ENCODE measurements around the gene BLTP3A. TPM values are rescaled to one million over a fixed set of nuclear protein-coding genes. Genes with fewer than 3 reads are reported as not detected.
"Not testable (repeated sequence)": the region's sequence is repeated elsewhere in the genome, so short reads cannot be mapped to it uniquely, and the experiment has no call there.

Gene BLTP3A
- total and polyA plus RNA-seq, 7 donors: 4.2 to 34.7 (median 16.5) TPM

DNA sequence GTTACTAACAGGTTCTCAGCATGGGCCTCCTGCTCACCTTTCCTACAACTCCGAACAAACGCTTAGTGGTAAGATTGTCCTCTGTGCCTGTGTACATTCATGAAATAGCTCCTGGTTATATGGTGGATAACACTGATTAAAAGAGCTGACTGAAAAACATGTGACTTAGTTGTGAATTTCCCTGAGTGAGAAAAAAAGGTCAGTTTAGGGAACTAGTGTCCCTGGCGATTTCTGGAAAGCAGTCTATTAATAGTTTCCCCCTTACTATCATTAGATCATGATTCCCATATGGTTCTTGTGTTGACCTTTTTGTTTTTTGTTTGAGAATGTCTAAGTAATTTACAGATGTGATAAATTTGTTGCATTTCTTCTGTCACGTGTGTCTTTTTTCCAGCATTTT lies 18.9 kb upstream of the BLTP3A start:
- H3K9me3 ChIP-seq: no peaks in the 10 kb centered on the region
- no peaks in the 10 kb centered on the region for H3K27me3 ChIP-seq (ENCODE audit: insufficient read depth in 3 of 3, low read length in 2 of 3)
- ATAC-seq (no peak), DNase-seq (no peak)
- no peak overlapping the region for H3K4me3 ChIP-seq
- peaks cover 4% of the 10 kb centered on the region for H3K4me1 ChIP-seq
- TF ChIP-seq, protein P1, sequence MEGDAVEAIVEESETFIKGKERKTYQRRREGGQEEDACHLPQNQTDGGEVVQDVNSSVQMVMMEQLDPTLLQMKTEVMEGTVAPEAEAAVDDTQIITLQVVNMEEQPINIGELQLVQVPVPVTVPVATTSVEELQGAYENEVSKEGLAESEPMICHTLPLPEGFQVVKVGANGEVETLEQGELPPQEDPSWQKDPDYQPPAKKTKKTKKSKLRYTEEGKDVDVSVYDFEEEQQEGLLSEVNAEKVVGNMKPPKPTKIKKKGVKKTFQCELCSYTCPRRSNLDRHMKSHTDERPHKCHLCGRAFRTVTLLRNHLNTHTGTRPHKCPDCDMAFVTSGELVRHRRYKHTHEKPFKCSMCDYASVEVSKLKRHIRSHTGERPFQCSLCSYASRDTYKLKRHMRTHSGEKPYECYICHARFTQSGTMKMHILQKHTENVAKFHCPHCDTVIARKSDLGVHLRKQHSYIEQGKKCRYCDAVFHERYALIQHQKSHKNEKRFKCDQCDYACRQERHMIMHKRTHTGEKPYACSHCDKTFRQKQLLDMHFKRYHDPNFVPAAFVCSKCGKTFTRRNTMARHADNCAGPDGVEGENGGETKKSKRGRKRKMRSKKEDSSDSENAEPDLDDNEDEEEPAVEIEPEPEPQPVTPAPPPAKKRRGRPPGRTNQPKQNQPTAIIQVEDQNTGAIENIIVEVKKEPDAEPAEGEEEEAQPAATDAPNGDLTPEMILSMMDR (IDR thresholded peaks at IDR 0.05): no peak
- intact Hi-C loops (cut with DNase I): no loop called here
- WGBS, 3 donors: 70 to 82% (median 74%) methylated on average over 4 of the region's 4 CpGs
- H3K36me3 ChIP-seq (ENCODE audit: insufficient read depth in 1 of 2, low read depth in 1 of 2): peaks cover 11 to 88% of the 10 kb centered on the region in 2 donors
- no peak overlapping the region for H3K27ac ChIP-seq

DNA sequence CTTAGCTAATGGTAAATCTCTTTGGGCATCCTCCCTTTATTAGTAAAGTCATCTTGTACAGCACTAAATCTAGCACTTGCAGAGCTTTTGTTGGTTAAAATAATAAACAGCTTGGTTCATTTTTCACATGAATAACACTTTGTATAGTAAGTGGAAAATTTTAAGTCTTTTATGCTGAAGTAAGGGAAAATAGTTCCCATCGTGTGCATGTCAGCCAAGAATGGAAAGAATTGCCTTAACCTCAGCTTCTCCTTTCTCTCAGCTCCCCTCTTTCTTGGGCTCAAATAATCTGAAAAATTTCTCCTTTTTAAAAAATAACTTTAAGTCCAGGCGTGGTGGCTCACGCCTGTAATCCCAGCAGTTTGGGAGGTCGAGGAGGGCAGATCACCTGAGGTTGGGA lies 18.0 kb upstream of the BLTP3A start:
- TF ChIP-seq, protein P1 (IDR thresholded peaks at IDR 0.05): no peak
- no peak for DNase-seq
- ATAC-seq: no peak
- Histone ChIP-seq H3K9me3 (no peaks in the 10 kb centered on the region), H3K4me3 (no peak overlapping the region), H3K36me3 (ENCODE audit: insufficient read depth in 1 of 2, low read depth in 1 of 2) (peaks cover 9 to 78% of the 10 kb centered on the region in 2 donors), H3K27ac (no peak overlapping the region), H3K27me3 (ENCODE audit: insufficient read depth in 3 of 3, low read length in 2 of 3) (no peaks in the 10 kb centered on the region), H3K4me1 (peaks cover 4% of the 10 kb centered on the region)
- WGBS, 3 donors: 87 to 91% (median 91%) methylated on average over 4 of the region's 4 CpGs
- intact Hi-C loops (cut with DNase I): no loop called here

DNA sequence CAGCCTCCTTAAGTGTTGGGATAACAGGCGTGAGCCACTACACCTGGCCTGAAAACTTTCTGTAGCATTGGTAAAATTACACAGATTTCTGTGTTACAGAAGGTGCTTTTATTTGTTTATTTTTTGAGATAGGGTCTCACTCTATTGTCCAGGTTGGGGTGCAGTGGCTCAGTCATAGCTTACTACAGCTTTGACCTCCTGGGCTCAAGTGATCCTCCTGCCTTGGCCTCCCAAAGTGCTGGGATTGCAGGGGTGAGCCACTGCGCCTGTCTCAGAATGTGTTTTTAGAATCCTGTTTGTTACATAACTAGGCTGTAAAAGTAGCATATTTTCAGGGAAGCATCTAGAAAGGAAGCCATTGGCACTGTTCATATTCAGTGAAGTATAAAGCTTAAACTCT lies 16.9 kb upstream of the BLTP3A start:
- Histone ChIP-seq H3K4me3 (no peak overlapping the region), H3K4me1 (peaks cover 4% of the 10 kb centered on the region), H3K27me3 (ENCODE audit: insufficient read depth in 3 of 3, low read length in 2 of 3) (no peaks in the 10 kb centered on the region), H3K36me3 (ENCODE audit: insufficient read depth in 1 of 2, low read depth in 1 of 2) (peaks cover 8 to 68% of the 10 kb centered on the region in 2 donors), H3K27ac (no peak overlapping the region), H3K9me3 (no peaks in the 10 kb centered on the region)
- WGBS, 3 donors: 98 to 99% (median 98%) methylated on average over 2 of the region's 2 CpGs
- DNase-seq: no peak
- TF ChIP-seq, protein P1 (IDR thresholded peaks at IDR 0.05): no peak
- intact Hi-C loops (cut with DNase I): no loop called here
- ATAC-seq: no peak

DNA sequence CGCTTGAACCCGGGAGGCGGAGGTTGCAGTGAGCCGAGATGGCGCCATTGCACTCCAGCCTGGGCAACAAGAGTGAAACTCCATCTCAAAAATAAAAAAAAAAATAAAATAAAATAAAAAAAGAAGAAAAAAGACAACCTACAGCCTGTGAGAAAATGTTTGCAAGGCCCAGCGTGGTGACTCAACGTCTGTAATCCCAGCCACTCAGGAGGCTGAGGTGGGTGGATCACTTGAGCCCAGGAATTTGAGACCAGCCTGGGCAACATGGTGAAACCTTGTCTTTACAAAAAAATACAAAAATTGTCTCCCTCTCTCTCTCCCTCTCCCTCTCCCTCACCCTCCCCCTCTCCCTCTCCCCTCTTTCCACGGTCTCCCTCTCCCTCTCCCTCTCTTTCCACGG lies 6.5 kb upstream of the BLTP3A start:
- H3K9me3 ChIP-seq; DNase-seq; H3K4me3 ChIP-seq; intact Hi-C loops (cut with DNase I); H3K36me3 ChIP-seq (ENCODE audit: insufficient read depth in 1 of 2, low read depth in 1 of 2); H3K27ac ChIP-seq; H3K4me1 ChIP-seq; H3K27me3 ChIP-seq (ENCODE audit: insufficient read depth in 3 of 3, low read length in 2 of 3); ATAC-seq: not testable (repeated sequence)
- WGBS, 3 donors: 87 to 95% (median 88%) methylated on average over 6 to 9 of the region's 9 CpGs

DNA sequence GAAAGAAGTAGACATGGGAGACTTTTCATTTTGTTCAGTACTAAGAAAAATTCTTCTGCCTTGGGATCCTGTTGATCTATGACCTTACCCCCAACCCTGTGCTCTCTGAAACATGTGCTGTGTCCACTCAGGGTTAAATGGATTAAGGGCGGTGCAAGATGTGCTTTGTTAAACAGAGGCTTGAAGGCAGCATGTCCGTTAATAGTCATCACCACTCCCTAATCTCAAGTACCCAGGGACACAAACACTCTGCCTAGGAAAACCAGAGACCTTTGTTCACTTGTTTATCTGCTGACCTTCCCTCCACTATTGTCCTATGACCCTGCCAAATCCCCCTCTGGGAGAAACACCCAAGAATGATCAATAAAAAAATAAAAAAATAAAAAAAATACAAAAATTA lies 4.7 kb upstream of the BLTP3A start:
- H3K27ac ChIP-seq; DNase-seq; intact Hi-C loops (cut with DNase I); H3K27me3 ChIP-seq (ENCODE audit: insufficient read depth in 3 of 3, low read length in 2 of 3); H3K36me3 ChIP-seq (ENCODE audit: insufficient read depth in 1 of 2, low read depth in 1 of 2); H3K9me3 ChIP-seq; ATAC-seq; H3K4me3 ChIP-seq; H3K4me1 ChIP-seq: not testable (repeated sequence)
- 71 to 82% (median 79%) methylated on average over 2 of the region's 2 CpGs for WGBS, 3 donors

DNA sequence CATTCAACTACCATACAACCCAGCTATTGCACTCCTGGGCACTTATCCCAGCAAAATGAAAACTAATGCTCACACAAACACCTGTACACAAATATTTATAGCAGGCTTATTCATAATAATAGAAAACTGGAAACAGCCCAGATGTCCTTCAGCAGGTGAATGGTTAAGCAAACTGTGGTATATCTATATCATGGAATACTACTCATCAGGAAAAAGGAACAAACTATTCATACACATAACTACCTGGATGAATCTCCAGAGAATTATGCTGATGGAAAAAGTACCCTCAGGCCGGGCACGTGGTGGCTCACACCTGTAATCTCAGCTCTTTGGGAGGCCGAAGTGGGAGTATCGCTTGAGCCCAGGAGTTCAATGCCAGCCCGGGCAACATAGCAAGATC lies 3.8 kb upstream of the BLTP3A start:
- peaks cover 3% of the 10 kb centered on the region for H3K9me3 ChIP-seq
- 93 to 95% (median 94%) methylated on average over 5 of the region's 5 CpGs for WGBS, 3 donors
- H3K36me3 ChIP-seq (ENCODE audit: insufficient read depth in 1 of 2, low read depth in 1 of 2): no peaks in the 10 kb centered on the region
- ATAC-seq (no peak), DNase-seq (no peak)
- H3K27me3 ChIP-seq (ENCODE audit: insufficient read depth in 3 of 3, low read length in 2 of 3): no peaks in the 10 kb centered on the region
- TF ChIP-seq, protein P1 (IDR thresholded peaks at IDR 0.05): no peak
- intact Hi-C loops (cut with DNase I): no loop called here
- H3K4me1 ChIP-seq: peaks cover under 1% of the 10 kb centered on the region
- H3K27ac ChIP-seq: no peak overlapping the region
- H3K4me3 ChIP-seq: no peak overlapping the region

Measured in psoas muscle (tissue), 8 donors.